Measurements from ENCODE around the gene CDH23. TPM values are rescaled to one million over a fixed set of nuclear protein-coding genes. Genes with fewer than 3 reads are reported as not detected.

The CDH23 gene
- total and polyA plus RNA-seq, 12 donors, result 1.7 to 20.2 (median 7.8) TPM

GRCh38 chr10:71780156-71780555, 383.4 kb downstream of the CDH23 start:
- WGBS, 4 donors, result 82 to 88% (median 84%) methylated on average over 7 of the region's 7 CpGs
- no peaks in the 10 kb centered on the region for H3K36me3 ChIP-seq (replicated peaks in 1 of 2)
- intact Hi-C loops (cut with DNase I), result no loop called here

GRCh38 chr10:71780719-71781118, 384.0 kb downstream of the CDH23 start:
- H3K9me3 ChIP-seq (replicated peaks in 1 of 3), result no peaks in the 10 kb centered on the region
- H3K27me3 ChIP-seq, result no peaks in the 10 kb centered on the region
- no peak overlapping the region for H3K4me3 ChIP-seq
- TF ChIP-seq CTCF (IDR thresholded peaks at IDR 0.05) (no peak), POLR2A (IDR thresholded peaks at IDR 0.05) (no peak)
- intact Hi-C loops (cut with DNase I), result no loop called here
- peaks cover 0 to 14% of the 10 kb centered on the region in 2 donors for H3K4me1 ChIP-seq (replicated peaks in 1 of 2)
- 85 to 93% (median 89%) methylated on average over 9 of the region's 9 CpGs for WGBS, 4 donors
- no peak for DNase-seq
- H3K36me3 ChIP-seq (replicated peaks in 1 of 2), result no peaks in the 10 kb centered on the region
- H3K27ac ChIP-seq, result no peak overlapping the region

More at GRCh38 chr10:71780156-71780555, 383.4 kb downstream of the CDH23 start:
- no peak for DNase-seq
- Histone ChIP-seq H3K4me3 (no peak overlapping the region), H3K27ac (no peak overlapping the region), H3K4me1 (replicated peaks in 1 of 2) (peaks cover 0 to 16% of the 10 kb centered on the region in 2 donors), H3K27me3 (no peaks in the 10 kb centered on the region), H3K9me3 (replicated peaks in 1 of 3) (no peaks in the 10 kb centered on the region)
- no peak for TF ChIP-seq CTCF (IDR thresholded peaks at IDR 0.05)
- no peak for TF ChIP-seq POLR2A (IDR thresholded peaks at IDR 0.05)

GRCh38 chr10:71782221-71782916, 385.6 kb downstream of the CDH23 start:
- H3K9me3 ChIP-seq (replicated peaks in 1 of 3), result no peaks in the 10 kb centered on the region
- H3K4me1 ChIP-seq (replicated peaks in 1 of 2), result peaks cover 0 to 8% of the 10 kb centered on the region in 2 donors
- no peaks in the 10 kb centered on the region for H3K36me3 ChIP-seq (replicated peaks in 1 of 2)
- no peaks in the 10 kb centered on the region for H3K27me3 ChIP-seq
- no peak for TF ChIP-seq POLR2A (IDR thresholded peaks at IDR 0.05)
- no peak for TF ChIP-seq CTCF (IDR thresholded peaks at IDR 0.05)
- DNase-seq, result no peak
- no peak overlapping the region for H3K4me3 ChIP-seq
- intact Hi-C loops (cut with DNase I), result no loop called here
- no peak overlapping the region for H3K27ac ChIP-seq
- WGBS, 4 donors, result 57 to 79% (median 69%) methylated on average over 6 of the region's 6 CpGs

- intact Hi-C loops (cut with DNase I), result no loop called here
- Histone ChIP-seq H3K9me3 (replicated peaks in 1 of 3) (no peaks in the 10 kb centered on the region), H3K4me1 (replicated peaks in 1 of 2) (peaks cover 0 to 8% of the 10 kb centered on the region in 2 donors), H3K27ac (no peak overlapping the region), H3K36me3 (replicated peaks in 1 of 2) (no peaks in the 10 kb centered on the region), H3K27me3 (no peaks in the 10 kb centered on the region), H3K4me3 (no peak overlapping the region)
- no peak for DNase-seq
- no peak for TF ChIP-seq POLR2A (IDR thresholded peaks at IDR 0.05)
- no peak for TF ChIP-seq CTCF (IDR thresholded peaks at IDR 0.05)
- WGBS, 4 donors, result 41 to 57% (median 52%) methylated on average over 7 of the region's 7 CpGs
Measured at GRCh38 chr10:71782917-71783490, 386.3 kb downstream of the CDH23 start.

Data from adrenal gland (tissue), 12 donors.